SKM-1 treated with dmso at 0.1 percent for 144 hours (cell line): ENCODE data around the gene PLEKHA6.

ENCODE experiments used
- DNase-seq: peaks from one replicate; lab custom pipeline; 2025; ENCODE audit not compliant: unreplicated experiment; lab: John Stamatoyannopoulos, UW

Gene PLEKHA6

GRCh38 chr1:204380293-204380831 lies 20.6 kb upstream of the PLEKHA6 start:
- DNase-seq: no peak

- DNase-seq: peak; percentile 95
Measured at GRCh38 chr1:204377800-204378668, 18.3 kb upstream of the PLEKHA6 start.

GRCh38 chr1:204376919-204377799 lies 17.4 kb upstream of the PLEKHA6 start:
- DNase-seq: no peak

- peak; percentile 34 for DNase-seq
Measured at GRCh38 chr1:204376465-204376864, 16.7 kb upstream of the PLEKHA6 start.

GRCh38 chr1:204373911-204374310 lies 14.2 kb upstream of the PLEKHA6 start:
- DNase-seq: no peak

- DNase-seq: no peak
Measured at GRCh38 chr1:204370176-204370575, 10.4 kb upstream of the PLEKHA6 start.

GRCh38 chr1:204368996-204369726 lies 9.4 kb upstream of the PLEKHA6 start:
- DNase-seq: no peak

GRCh38 chr1:204367956-204368355 lies 8.2 kb upstream of the PLEKHA6 start:
- no peak for DNase-seq

- DNase-seq: no peak
Measured at GRCh38 chr1:204367193-204367858, 7.6 kb upstream of the PLEKHA6 start.

- DNase-seq: no peak
Measured at GRCh38 chr1:204366759-204367158, 7.0 kb upstream of the PLEKHA6 start.

- peak; percentile 86 for DNase-seq
Measured at GRCh38 chr1:204363335-204364114, 3.8 kb upstream of the PLEKHA6 start.

GRCh38 chr1:204362984-204363334 lies 3.2 kb upstream of the PLEKHA6 start:
- DNase-seq: no peak

- no peak for DNase-seq
Measured at GRCh38 chr1:204361781-204362180, 2.1 kb upstream of the PLEKHA6 start.

- no peak for DNase-seq
Measured at GRCh38 chr1:204361341-204361771, 1.6 kb upstream of the PLEKHA6 start.

- no peak for DNase-seq
Measured at GRCh38 chr1:204360314-204360713, 585 bp upstream of the PLEKHA6 start.

- no peak for DNase-seq
Measured at GRCh38 chr1:204359131-204359473, 627 bp downstream of the PLEKHA6 start.

- no peak for DNase-seq
Measured at GRCh38 chr1:204358605-204359004, 1.1 kb downstream of the PLEKHA6 start.

- peak; percentile 78 for DNase-seq
Measured at GRCh38 chr1:204357551-204358490, 1.9 kb downstream of the PLEKHA6 start.

GRCh38 chr1:204356997-204357396 lies 2.7 kb downstream of the PLEKHA6 start:
- no peak for DNase-seq
